IMR-90 (cell line): ENCODE results near the gene HOXB7. TPM values are rescaled to one million over a fixed set of nuclear protein-coding genes. Genes with fewer than 3 reads are reported as not detected.

Experiments used
- ATAC-seq: fragments of 200-7000 bp; cut with Tn5 transposase; 2 replicates; pipeline ENCODE4 v1.9.1; 2020; ENCODE audit warnings: low read depth, mild to moderate bottlenecking, moderate library complexity
- BruUV-seq: library from RNA; stranded (reverse); fragments of 400-500 nt; replicated peaks from 2 replicates; lab custom pipeline; 2021; lab: Mats Ljungman, UMichigan
- CTCF ChIA-PET: fragments of 300-600 bp; formaldehyde crosslinking; extraction: SDS; loops from one replicate; lab custom pipeline; 2021; ENCODE audit warnings: antibody characterized with exemption; lab: Yijun Ruan, JAX
- POLR2A ChIA-PET: fragments of 300-600 bp; sonication (Branson Sonifier 250); formaldehyde crosslinking; loops from one replicate; lab custom pipeline; 2022; ENCODE audit warnings: antibody characterized with exemption; ENCODE audit not compliant: unreplicated experiment; lab: Charles Lee
- DNase-seq: peaks from one replicate; pipeline ENCODE4 v3.0.0; 2013
- H2AFZ ChIP-seq: replicated peaks from 2 replicates; pipeline ENCODE3; 2013; ENCODE audit warnings: low read length, mild to moderate bottlenecking; ENCODE audit not compliant: poor library complexity
- H2AK5ac ChIP-seq: 2 replicates; pipeline ENCODE4 v1.6.1; 2013; ENCODE audit warnings: low read depth, low read length, inconsistent platforms
- H2AK9ac ChIP-seq: replicated peaks from 2 replicates; pipeline ENCODE3; 2013; ENCODE audit warnings: mild to moderate bottlenecking, low read depth, low read length, moderate library complexity; ENCODE audit not compliant: poor library complexity
- H2BK120ac ChIP-seq: 2 replicates; pipeline ENCODE4 v1.6.1; 2013; ENCODE audit warnings: low read depth, low read length, inconsistent platforms
- H2BK15ac ChIP-seq: 3 replicates; pipeline ENCODE4 v1.6.1; 2013; ENCODE audit warnings: low read depth, low read length, inconsistent platforms
- H2BK20ac ChIP-seq: 2 replicates; pipeline ENCODE4 v1.6.1; 2013; ENCODE audit warnings: low read depth, mild to moderate bottlenecking, inconsistent platforms, low read length, moderate library complexity
- H2BK5ac ChIP-seq: 2 replicates; pipeline ENCODE4 v1.6.1; 2013; ENCODE audit warnings: mild to moderate bottlenecking, low read depth, low read length, inconsistent platforms; ENCODE audit not compliant: poor library complexity, severe bottlenecking
- H3K14ac ChIP-seq: replicated peaks from 2 replicates; pipeline ENCODE4 v1.6.1; 2013; ENCODE audit warnings: low read depth, low read length, inconsistent platforms
- H3K18ac ChIP-seq: 2 replicates; pipeline ENCODE4 v1.6.1; 2013; ENCODE audit warnings: low read depth, low read length, control low read depth
- H3K23ac ChIP-seq: 2 replicates; pipeline ENCODE4 v1.6.1; 2013; ENCODE audit warnings: low read depth, low read length, inconsistent platforms
- H3K27ac ChIP-seq: 2 replicates; pipeline ENCODE4 v1.5.1; 2013; ENCODE audit warnings: mild to moderate bottlenecking, control low read depth, low read length; ENCODE audit not compliant: insufficient read depth
- H3K27me3 ChIP-seq: 2 replicates; pipeline ENCODE4 v1.6.1; 2013; ENCODE audit warnings: low read length; ENCODE audit not compliant: control insufficient read depth, insufficient read depth
- H3K36me3 ChIP-seq: 2 replicates; pipeline ENCODE4 v1.6.1; 2013; ENCODE audit warnings: low read length, mixed read lengths; ENCODE audit not compliant: control insufficient read depth, insufficient read depth
- H3K4ac ChIP-seq: 2 replicates; pipeline ENCODE4 v1.6.1; 2013; ENCODE audit warnings: low read depth, low read length, inconsistent platforms
- H3K4me1 ChIP-seq: 2 replicates; pipeline ENCODE4 v1.6.1; 2013; ENCODE audit warnings: low read length, mixed read lengths; ENCODE audit not compliant: control insufficient read depth, insufficient read depth
- H3K4me2 ChIP-seq: 2 replicates; pipeline ENCODE4 v1.6.1; 2013; ENCODE audit warnings: low read depth, mild to moderate bottlenecking, control low read depth, low read length, moderate library complexity
- H3K4me3 ChIP-seq: 2 replicates; pipeline ENCODE4 v1.5.1; 2013; ENCODE audit warnings: low read depth, mild to moderate bottlenecking, control low read depth, low read length, moderate library complexity; ENCODE audit not compliant: insufficient read depth
- H3K56ac ChIP-seq: 2 replicates; pipeline ENCODE4 v1.6.1; 2013; ENCODE audit warnings: low read length, inconsistent platforms; ENCODE audit not compliant: insufficient read depth; ENCODE audit errors: extremely low read depth
- H3K79me1 ChIP-seq, 2 experiments: 2 replicates each; pipeline ENCODE4 v1.6.1; 2013; ENCODE audit warnings: low read length in 2 of 2, inconsistent platforms in 1 of 2, low read depth in 1 of 2
- H3K9ac ChIP-seq: 2 replicates; pipeline ENCODE4 v1.6.1; 2013; ENCODE audit warnings: low read depth, low read length, control low read depth
- H3K9me1 ChIP-seq: 2 replicates; pipeline ENCODE4 v1.6.1; 2013; ENCODE audit warnings: low read length, inconsistent platforms; ENCODE audit not compliant: insufficient read depth
- H3K9me3 ChIP-seq: 2 replicates; pipeline ENCODE4 v1.6.1; 2013; ENCODE audit warnings: low read length; ENCODE audit not compliant: control insufficient read depth, insufficient read depth
- H4K20me1 ChIP-seq: 2 replicates; pipeline ENCODE4 v1.6.1; 2013; ENCODE audit warnings: low read length, inconsistent platforms; ENCODE audit not compliant: insufficient read depth
- H4K5ac ChIP-seq: 2 replicates; pipeline ENCODE4 v1.6.1; 2013; ENCODE audit warnings: mild to moderate bottlenecking, low read depth, low read length, control low read depth
- H4K8ac ChIP-seq, 2 experiments: 2 replicates each; pipeline ENCODE4 v1.6.1; 2013; ENCODE audit warnings: low read depth in 2 of 2, low read length in 2 of 2, control low read depth in 1 of 2, inconsistent platforms in 1 of 2
- H4K91ac ChIP-seq: 2 replicates; pipeline ENCODE4 v1.6.1; 2013; ENCODE audit warnings: low read depth, low read length, inconsistent platforms; ENCODE audit not compliant: insufficient read depth
- BHLHE40 ChIP-seq: fragments of 150-350 bp; IDR thresholded peaks from 2 replicates; pipeline ENCODE4 v1.6.1; 2016; ENCODE audit warnings: mild to moderate bottlenecking, low read depth, low read length
- CEBPB ChIP-seq: IDR thresholded peaks from 2 replicates; pipeline ENCODE4 v1.6.1; 2012; ENCODE audit warnings: low read depth, low read length, improper control_type of control experiment
- CHD1 ChIP-seq: IDR thresholded peaks from 2 replicates; pipeline ENCODE4 v1.6.1; 2012; ENCODE audit warnings: low read depth, low read length, improper control_type of control experiment
- FOS ChIP-seq: fragments of 150-350 bp; IDR thresholded peaks from 2 replicates; pipeline ENCODE4 v1.6.1; 2016; ENCODE audit warnings: low read depth, low read length
- MXI1 ChIP-seq: IDR thresholded peaks from 2 replicates; pipeline ENCODE4 v1.6.1; 2012; ENCODE audit warnings: low read depth, mild to moderate bottlenecking, low read length, moderate library complexity, borderline replicate concordance
- NFE2L2 ChIP-seq: fragments of 150-350 bp; IDR thresholded peaks from 2 replicates; pipeline ENCODE4 v1.6.1; 2016; ENCODE audit warnings: low read depth, mild to moderate bottlenecking, low read length
- POLR2A ChIP-seq: IDR thresholded peaks from 2 replicates; pipeline ENCODE4 v1.6.1; 2012; ENCODE audit warnings: mild to moderate bottlenecking, low read depth, low read length
- RAD21 ChIP-seq: IDR thresholded peaks from 2 replicates; pipeline ENCODE4 v1.6.1; 2012; ENCODE audit warnings: low read length, improper control_type of control experiment
- RCOR1 ChIP-seq: IDR thresholded peaks from 2 replicates; pipeline ENCODE4 v1.6.1; 2012; ENCODE audit warnings: mild to moderate bottlenecking, low read length, improper control_type of control experiment; ENCODE audit not compliant: insufficient replicate concordance
- RFX5 ChIP-seq: IDR thresholded peaks from 2 replicates; pipeline ENCODE4 v1.8.0; 2012; ENCODE audit warnings: low read depth, mild to moderate bottlenecking, low read length, moderate library complexity
- SMC3 ChIP-seq: fragments of 150-350 bp; IDR thresholded peaks from 2 replicates; pipeline ENCODE4 v1.6.1; 2016; ENCODE audit warnings: low read depth, mild to moderate bottlenecking, antibody characterized with exemption, low read length, moderate library complexity
- whole genome bisulfite sequencing, 2 experiments: methylation state at CpG; one replicate each; pipeline versions ENCODE4 v1.1.5 to v1.1.7; 2013; ENCODE audit warnings: missing lambda C conversion rate in 2 of 2; ENCODE audit not compliant: insufficient read length in 1 of 2; ENCODE audit errors: extremely low coverage in 2 of 2; 5-methylcytosine and 5-hydroxymethylcytosine counted together
- dilution Hi-C: fragments of 300-500 bp; cut with HindIII; formaldehyde crosslinking; loops from one replicate; pipeline ENCODE4 v1.14.3; 2018; ENCODE audit warnings: low sequenced_read_pairs; ENCODE audit not compliant: unreplicated experiment
- in situ Hi-C: fragments of 300-500 bp; cut with MboI; formaldehyde crosslinking; loops from 3 replicates; pipeline ENCODE4 v1.14.3; 2019; ENCODE audit warnings: low sequenced_read_pairs, inconsistent platforms, mixed read lengths
- intact Hi-C: fragments of 100-400 bp; cut with micrococcal nuclease; formaldehyde crosslinking; loops from 2 replicates; pipeline ENCODE4 v1.10.0; 2022
- polyA plus RNA-seq, 3 experiments: library from polyadenylated mRNA; depleted of rRNA; stranded (reverse); fragments of >200 nt; gene quantifications; 2 replicates each; pipeline ENCODE4 v1.2.3, GENCODE V29; 2012; ENCODE audit warnings: low replicate concordance in 1 of 3
- total RNA-seq: library from RNA; depleted of rRNA; stranded (reverse); fragments of >200 nt; gene quantifications from 2 replicates; pipeline ENCODE4 v1.2.3, GENCODE V29; 2012
- TF ChIP-seq, protein P1 (sequence below): conservative IDR thresholded peaks from 2 replicates; pipeline ENCODE4 v1.5.1; 2012; ENCODE audit warnings: mild to moderate bottlenecking, low read depth, low read length, improper control_type of control experiment
- TF ChIP-seq, protein P2 (sequence below): fragments of 150-350 bp; IDR thresholded peaks from 2 replicates; pipeline ENCODE4 v1.6.1; 2017; ENCODE audit warnings: mild to moderate bottlenecking, antibody characterized with exemption, low read length, low read depth
- TF ChIP-seq, protein P3 (sequence below): fragments of 150-350 bp; IDR thresholded peaks from 2 replicates; pipeline ENCODE4 v1.6.1; 2016; ENCODE audit warnings: low read depth, mild to moderate bottlenecking, low read length, moderate library complexity, borderline replicate concordance

Gene HOXB7
- total and polyA plus RNA-seq, 2 of the 4 experiments (the other 2 are of a cell fraction) = 1.8 to 6.7 TPM

DNA sequence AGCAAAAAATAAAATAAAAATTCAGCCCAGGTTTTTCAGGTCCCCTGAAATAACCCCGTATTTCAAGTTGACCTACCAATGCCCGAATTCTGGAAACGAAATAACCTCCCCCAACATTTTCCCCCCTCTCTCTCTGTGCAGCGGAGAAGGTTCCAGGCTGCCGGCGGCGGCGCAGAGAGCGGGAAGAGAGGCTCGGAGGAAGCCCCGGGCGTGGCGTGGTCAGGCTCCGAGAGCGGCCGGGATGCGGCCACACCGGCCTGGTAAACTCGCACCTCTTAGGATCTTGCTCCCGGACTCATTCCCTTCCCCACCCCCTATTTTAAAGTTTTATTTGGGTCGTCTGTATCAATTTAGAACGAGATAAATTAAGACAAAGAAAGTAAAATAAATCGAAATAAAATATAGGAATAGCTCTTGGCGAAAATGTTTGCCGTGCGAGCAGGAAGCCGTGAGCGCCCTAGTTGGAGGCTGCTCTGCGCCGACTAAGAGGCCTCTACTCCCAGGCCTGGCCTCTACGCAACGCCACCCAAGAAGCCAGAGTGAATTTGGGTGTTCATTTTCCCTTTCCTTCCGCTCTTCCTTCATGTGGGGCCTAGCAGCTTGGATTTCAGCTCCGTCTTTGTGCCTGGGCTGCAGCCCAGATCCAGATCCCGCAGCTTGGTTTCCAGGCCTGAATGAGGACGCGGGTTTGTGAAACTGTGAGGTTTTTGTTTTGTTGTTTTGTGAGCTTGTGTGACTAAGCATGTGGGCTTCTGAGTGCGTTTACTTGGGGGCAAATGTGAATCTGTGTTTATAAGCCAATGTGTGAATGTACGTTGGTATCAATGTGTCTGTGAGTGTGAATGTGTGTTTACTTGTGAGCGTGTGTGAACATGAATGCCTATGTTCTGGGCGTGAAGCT lies 4.6 kb downstream of the HOXB7 start:
- in situ Hi-C loops = no loop called here
- H3K9ac ChIP-seq = no peak overlapping the region
- TF ChIP-seq POLR2A (no peak), FOS (no peak), MXI1 (no peak), RFX5 (no peak), CEBPB (no peak), NFE2L2 (no peak), SMC3 (no peak), RCOR1 (no peak), BHLHE40 (no peak), CHD1 (no peak), RAD21 (no peak)
- TF ChIP-seq, protein P1, sequence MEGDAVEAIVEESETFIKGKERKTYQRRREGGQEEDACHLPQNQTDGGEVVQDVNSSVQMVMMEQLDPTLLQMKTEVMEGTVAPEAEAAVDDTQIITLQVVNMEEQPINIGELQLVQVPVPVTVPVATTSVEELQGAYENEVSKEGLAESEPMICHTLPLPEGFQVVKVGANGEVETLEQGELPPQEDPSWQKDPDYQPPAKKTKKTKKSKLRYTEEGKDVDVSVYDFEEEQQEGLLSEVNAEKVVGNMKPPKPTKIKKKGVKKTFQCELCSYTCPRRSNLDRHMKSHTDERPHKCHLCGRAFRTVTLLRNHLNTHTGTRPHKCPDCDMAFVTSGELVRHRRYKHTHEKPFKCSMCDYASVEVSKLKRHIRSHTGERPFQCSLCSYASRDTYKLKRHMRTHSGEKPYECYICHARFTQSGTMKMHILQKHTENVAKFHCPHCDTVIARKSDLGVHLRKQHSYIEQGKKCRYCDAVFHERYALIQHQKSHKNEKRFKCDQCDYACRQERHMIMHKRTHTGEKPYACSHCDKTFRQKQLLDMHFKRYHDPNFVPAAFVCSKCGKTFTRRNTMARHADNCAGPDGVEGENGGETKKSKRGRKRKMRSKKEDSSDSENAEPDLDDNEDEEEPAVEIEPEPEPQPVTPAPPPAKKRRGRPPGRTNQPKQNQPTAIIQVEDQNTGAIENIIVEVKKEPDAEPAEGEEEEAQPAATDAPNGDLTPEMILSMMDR = no peak
- TF ChIP-seq, protein P2, sequence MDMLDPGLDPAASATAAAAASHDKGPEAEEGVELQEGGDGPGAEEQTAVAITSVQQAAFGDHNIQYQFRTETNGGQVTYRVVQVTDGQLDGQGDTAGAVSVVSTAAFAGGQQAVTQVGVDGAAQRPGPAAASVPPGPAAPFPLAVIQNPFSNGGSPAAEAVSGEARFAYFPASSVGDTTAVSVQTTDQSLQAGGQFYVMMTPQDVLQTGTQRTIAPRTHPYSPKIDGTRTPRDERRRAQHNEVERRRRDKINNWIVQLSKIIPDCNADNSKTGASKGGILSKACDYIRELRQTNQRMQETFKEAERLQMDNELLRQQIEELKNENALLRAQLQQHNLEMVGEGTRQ = no peak
- TF ChIP-seq, protein P3, sequence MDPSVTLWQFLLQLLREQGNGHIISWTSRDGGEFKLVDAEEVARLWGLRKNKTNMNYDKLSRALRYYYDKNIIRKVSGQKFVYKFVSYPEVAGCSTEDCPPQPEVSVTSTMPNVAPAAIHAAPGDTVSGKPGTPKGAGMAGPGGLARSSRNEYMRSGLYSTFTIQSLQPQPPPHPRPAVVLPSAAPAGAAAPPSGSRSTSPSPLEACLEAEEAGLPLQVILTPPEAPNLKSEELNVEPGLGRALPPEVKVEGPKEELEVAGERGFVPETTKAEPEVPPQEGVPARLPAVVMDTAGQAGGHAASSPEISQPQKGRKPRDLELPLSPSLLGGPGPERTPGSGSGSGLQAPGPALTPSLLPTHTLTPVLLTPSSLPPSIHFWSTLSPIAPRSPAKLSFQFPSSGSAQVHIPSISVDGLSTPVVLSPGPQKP = no peak

More for the DNA sequence above, 4.6 kb downstream of the HOXB7 start:
- Histone ChIP-seq H3K27me3 (no peaks in the 10 kb centered on the region), H4K5ac (no peak overlapping the region), H3K4ac (no peak overlapping the region), H2AK9ac (no peak overlapping the region), H3K9me1 (0 out of 2 replicates have a peak, but pooled peaks cover 3% of the 10 kb centered on the region), H3K4me3 (no peak overlapping the region), H3K18ac (no peak overlapping the region), H3K23ac (no peak overlapping the region), H3K27ac (no peak overlapping the region), H3K14ac (no peak overlapping the region), H4K8ac (no peak overlapping the region), H3K56ac (no peak overlapping the region), H3K9me3 (no peaks in the 10 kb centered on the region), H2AFZ (no peak overlapping the region), H4K91ac (no peak overlapping the region), H2BK120ac (no peak overlapping the region), H2BK15ac (no peak overlapping the region), H4K20me1 (0 out of 2 replicates have a peak, but pooled peaks cover 3% of the 10 kb centered on the region), H3K79me1 (peaks cover 12 to 41% of the 10 kb centered on the region in 2 experiments; a peak in 3 of 4 replicates), H3K4me2 (no peak overlapping the region), H2BK5ac (no peak overlapping the region), H3K36me3 (peaks cover 7% of the 10 kb centered on the region), H3K4me1 (peaks cover 10% of the 10 kb centered on the region), H2AK5ac (no peak overlapping the region), H2BK20ac (no peak overlapping the region)
- WGBS, 2 experiments = 91% methylated on average over 18 of the region's 41 CpGs; no CpG with 5 or more reads in 1 of the 2 experiments
- BruUV-seq = no TSS peak
- dilution Hi-C loops (no loop called here), intact Hi-C loops (no loop called here)
- DNase-seq (no peak), ATAC-seq (no peak)
- ChIA-PET CTCF (interaction anchor here (0.6 kb wide), 1 partner anchor 299 kb away, joined by 3 read pairs; no protein-coding TSS in a partner anchor), POLR2A (no interaction called here)
